ENCODE results near the gene PRKCH.

GRCh38 chr14:61575126-61575525, 253.7 kb downstream of the PRKCH start:
- TF ChIP-seq CTCF (IDR thresholded peaks at IDR 0.05 in 2 of 3, conservative IDR thresholded peaks at IDR 0.05 in 1 of 3; ENCODE audit: control insufficient read depth in 2 of 3, extremely low read depth in 1 of 3, insufficient read depth in 1 of 3, low read depth in 3 of 3, low read length in 3 of 3) (no peak), EZH2 (IDR thresholded peaks at IDR 0.05; ENCODE audit: borderline replicate concordance, control insufficient read depth, low read depth, low read length) (no peak), RAD21 (IDR thresholded peaks at IDR 0.05; ENCODE audit: insufficient read depth, low read depth, low read length) (no peak), CBX3 (IDR thresholded peaks at IDR 0.05; ENCODE audit: borderline replicate concordance, low read depth) (no peak), POLR2A (IDR thresholded peaks at IDR 0.05; ENCODE audit: low read depth, low read length) (no peak), HDAC2 (IDR thresholded peaks at IDR 0.05) (no peak), EGR1 (IDR thresholded peaks at IDR 0.05; ENCODE audit: borderline replicate concordance in 1 of 2, low read depth in 2 of 2, low read length in 2 of 2) (no peak), DPF2 (IDR thresholded peaks at IDR 0.05) (no peak), POLR2AphosphoS5 (IDR thresholded peaks at IDR 0.05; ENCODE audit: low read length) (no peak), LARP7 (IDR thresholded peaks at IDR 0.05) (no peak), CEBPB (IDR thresholded peaks at IDR 0.05; ENCODE audit: borderline replicate concordance in 1 of 2, low read depth in 2 of 2, low read length in 2 of 2) (no peak), SIX5 (IDR thresholded peaks at IDR 0.05; ENCODE audit: low read depth, low read length, severe bottlenecking) (no peak), TCF12 (IDR thresholded peaks at IDR 0.05; ENCODE audit: low read depth, low read length) (no peak)
- TF ChIP-seq, protein P1, sequence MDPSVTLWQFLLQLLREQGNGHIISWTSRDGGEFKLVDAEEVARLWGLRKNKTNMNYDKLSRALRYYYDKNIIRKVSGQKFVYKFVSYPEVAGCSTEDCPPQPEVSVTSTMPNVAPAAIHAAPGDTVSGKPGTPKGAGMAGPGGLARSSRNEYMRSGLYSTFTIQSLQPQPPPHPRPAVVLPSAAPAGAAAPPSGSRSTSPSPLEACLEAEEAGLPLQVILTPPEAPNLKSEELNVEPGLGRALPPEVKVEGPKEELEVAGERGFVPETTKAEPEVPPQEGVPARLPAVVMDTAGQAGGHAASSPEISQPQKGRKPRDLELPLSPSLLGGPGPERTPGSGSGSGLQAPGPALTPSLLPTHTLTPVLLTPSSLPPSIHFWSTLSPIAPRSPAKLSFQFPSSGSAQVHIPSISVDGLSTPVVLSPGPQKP (IDR thresholded peaks at IDR 0.05; ENCODE audit: low read depth, low read length) = no peak

Data from GM12878 (cell line).